GM18511 (cell line): ENCODE results near the gene RBM44.

ENCODE experiments used
- ATAC-seq: cut with Tn5 transposase; IDR thresholded peaks from one replicate; pipeline ENCODE4 v1.9.1; 2021; ENCODE audit warnings: mild to moderate bottlenecking, moderate library complexity; ENCODE audit not compliant: unreplicated experiment

Gene RBM44

DNA sequence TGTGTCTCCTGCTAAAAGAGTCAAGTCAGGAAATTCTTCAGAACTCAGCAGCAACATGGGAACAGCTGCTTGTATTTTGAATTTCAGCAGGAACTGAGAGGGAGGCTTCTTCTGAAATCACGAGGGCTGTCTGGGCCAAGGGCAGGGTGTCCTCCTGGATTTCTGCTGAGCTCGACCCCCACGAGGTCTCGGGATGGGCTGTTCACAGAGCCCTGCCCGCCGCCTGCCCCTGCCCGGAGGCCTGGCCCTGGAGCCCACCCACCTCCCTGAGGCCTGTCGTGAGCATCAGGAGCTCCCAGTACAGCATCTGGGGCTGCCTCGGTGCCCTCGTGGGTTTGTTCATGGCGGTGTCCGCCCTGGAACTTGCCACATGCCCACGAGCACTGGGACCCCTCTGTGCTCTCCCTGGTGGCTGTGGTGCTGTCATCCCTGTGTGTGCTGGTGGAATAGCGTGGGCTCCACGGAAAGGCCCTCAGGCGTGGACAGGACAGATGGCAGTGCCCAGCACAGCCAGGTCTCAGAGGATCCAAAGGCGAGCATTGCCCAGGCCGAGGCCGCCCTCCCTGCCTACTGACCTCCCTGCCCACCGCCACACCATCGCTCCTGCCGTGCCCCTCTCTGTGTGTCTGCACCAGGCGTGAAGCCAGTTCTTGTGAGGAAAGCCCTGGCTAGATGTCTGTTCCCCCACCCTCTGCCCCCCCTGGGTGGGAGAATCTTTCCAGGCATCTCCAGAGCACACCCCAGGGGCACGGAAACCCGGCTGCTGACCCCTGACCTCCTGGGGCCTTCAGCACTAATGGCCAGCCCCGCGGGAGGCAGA, 86.7 kb downstream of the RBM44 start:
- no peak for ATAC-seq

DNA sequence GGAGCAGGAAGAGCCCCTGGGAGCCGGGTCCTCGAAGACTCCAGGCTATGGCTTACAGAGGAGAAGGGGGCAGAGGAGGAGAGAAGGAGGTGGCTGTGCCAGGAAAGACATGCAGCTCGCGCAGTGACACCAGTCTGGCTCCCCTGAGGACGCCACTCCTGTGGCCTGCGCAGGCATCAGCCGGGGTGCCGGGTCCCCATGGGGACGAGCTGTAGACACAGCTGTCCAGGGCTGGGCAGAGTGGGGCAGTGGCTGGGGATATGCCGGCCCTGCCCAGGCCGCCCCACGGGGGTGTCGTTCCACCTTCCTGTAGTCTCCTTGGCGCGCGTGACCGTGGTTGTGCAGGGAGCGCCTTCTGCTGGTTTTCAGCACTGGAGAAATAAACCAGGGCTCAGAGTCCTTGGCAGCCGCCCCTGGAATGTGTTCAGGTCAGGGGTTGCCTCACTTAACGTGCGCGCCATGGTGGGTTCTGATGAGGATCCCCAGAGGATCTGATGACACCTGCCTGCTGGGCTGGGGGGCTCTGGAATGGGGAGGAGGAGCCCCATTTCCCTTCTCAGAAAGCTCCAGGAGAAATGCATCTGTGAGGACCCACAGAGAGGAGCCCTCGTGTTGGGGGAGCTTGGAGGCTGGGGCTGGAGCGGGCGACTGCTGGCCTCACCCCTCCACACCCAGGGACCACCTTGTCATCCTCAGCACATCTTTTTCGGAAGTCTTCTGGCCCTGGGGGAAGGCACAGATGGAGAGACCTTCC, 87.5 kb downstream of the RBM44 start:
- ATAC-seq = no peak

DNA sequence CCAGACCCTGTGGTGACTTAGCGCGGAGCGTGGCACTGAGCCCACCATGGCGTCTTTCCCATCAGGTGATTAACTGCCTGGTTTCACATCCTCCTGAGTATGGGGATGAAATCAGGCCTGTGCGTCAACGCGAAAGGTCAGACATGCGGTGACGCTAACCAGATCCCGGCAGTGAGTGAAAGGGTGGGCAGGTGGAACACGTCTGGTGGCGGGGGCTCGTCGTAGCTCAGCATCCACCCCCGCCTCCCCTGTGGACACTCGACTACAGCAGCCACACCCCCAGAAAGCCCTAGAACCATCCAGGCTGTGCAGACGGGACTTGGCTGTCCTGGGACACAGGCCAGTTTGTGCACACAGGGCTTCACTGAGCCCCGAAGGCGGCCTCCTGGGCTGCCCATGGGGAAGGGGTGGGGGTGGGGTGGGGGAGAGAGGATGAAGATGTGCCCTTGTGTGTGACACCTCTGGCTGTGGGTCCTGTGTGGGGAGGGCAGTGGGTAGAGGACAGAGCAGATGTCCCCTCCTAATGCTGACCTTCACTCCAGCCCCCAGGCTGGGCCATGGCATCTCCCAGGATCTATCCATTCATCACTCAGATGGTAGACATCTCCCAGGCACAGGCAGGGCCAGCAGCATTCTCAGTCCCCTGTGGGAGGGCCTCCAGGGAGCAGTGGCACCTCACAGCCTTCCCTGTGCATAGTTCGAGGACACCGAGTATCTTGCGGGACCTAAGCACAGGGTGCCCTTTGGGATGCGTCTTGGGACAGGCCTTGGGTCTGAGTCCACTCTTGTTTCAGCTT, 88.3 kb downstream of the RBM44 start:
- ATAC-seq = no peak

- ATAC-seq = no peak
Observed at GRCh38 chr2:237888389-237888788, 89.8 kb downstream of the RBM44 start.

GRCh38 chr2:237889016-237889415, 90.4 kb downstream of the RBM44 start:
- ATAC-seq = no peak

DNA sequence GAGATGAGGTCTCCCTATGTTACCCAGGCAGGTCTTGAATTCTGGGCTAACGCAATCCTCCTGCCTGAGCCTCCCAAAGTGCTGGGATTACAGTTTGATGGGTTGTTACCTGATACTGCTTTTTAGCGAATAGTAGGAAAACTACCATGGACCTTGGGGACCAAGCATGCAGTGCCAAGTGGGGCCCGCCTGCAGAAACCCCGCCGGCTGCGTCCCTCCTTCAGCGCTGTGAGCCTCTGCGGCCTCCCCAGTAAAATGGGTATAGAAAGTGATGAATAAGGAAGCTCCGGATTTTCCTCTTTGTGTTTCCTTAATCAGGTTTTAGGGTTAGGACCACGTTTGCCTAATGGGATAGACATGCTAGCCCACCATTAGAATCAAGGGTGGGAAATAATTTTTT, 91.2 kb downstream of the RBM44 start:
- ATAC-seq = no peak
